ENCODE measurements around the gene SYCN. TPM values are rescaled to one million over a fixed set of nuclear protein-coding genes. Genes with fewer than 3 reads are reported as not detected.

SYCN gene
- total RNA-seq, 3 donors from 2014 or later (not counting 1 experiment from before 2014, with no cell fraction given): not detected

DNA sequence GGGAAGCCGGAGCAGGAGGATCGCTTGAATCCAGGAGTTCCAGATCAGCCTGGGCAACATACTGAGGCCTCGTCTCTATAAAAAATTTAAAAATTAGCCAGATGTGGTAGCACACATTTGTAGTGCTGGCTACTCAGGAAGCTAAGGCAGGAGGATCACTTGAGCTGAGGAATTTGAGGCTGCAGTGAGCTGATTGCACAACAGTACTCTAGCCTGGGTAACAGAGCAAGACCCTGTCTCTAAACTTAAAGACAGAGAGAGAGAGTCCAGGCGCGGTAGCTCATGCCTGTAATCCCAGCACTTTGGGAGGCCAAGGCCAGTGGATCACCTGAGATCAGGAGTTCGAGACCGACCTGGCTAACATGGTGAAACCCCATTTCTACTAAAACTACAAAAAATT is 36.4 kb upstream of the SYCN start:
- H3K27ac ChIP-seq (ENCODE audit: low read length): no peak overlapping the region
- H3K27me3 Mint-ChIP-seq (ENCODE audit: low read depth in 2 of 2): no peaks in the 10 kb centered on the region
- DNase-seq (no peak), ATAC-seq (no peak)
- H3K9me3 ChIP-seq (ENCODE audit: control insufficient read depth, insufficient read depth, low read length): no peaks in the 10 kb centered on the region
- intact Hi-C loops (cut with micrococcal nuclease): no loop called here
- H3K27ac Mint-ChIP-seq: no peak overlapping the region
- peaks cover 19 to 30% of the 10 kb centered on the region in 2 donors for H3K4me1 Mint-ChIP-seq
- no peak overlapping the region for H3K4me3 Mint-ChIP-seq
- no peaks in the 10 kb centered on the region for H3K36me3 Mint-ChIP-seq
- H3K27me3 ChIP-seq (ENCODE audit: control insufficient read depth, insufficient read depth, low read length): no peaks in the 10 kb centered on the region
- WGBS (ENCODE audit: insufficient coverage): 92% methylated on average over 7 of the region's 7 CpGs
- H3K9me3 Mint-ChIP-seq: no peaks in the 10 kb centered on the region
- TF ChIP-seq, protein P1, sequence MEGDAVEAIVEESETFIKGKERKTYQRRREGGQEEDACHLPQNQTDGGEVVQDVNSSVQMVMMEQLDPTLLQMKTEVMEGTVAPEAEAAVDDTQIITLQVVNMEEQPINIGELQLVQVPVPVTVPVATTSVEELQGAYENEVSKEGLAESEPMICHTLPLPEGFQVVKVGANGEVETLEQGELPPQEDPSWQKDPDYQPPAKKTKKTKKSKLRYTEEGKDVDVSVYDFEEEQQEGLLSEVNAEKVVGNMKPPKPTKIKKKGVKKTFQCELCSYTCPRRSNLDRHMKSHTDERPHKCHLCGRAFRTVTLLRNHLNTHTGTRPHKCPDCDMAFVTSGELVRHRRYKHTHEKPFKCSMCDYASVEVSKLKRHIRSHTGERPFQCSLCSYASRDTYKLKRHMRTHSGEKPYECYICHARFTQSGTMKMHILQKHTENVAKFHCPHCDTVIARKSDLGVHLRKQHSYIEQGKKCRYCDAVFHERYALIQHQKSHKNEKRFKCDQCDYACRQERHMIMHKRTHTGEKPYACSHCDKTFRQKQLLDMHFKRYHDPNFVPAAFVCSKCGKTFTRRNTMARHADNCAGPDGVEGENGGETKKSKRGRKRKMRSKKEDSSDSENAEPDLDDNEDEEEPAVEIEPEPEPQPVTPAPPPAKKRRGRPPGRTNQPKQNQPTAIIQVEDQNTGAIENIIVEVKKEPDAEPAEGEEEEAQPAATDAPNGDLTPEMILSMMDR (IDR thresholded peaks at IDR 0.05): no peak
- no peaks in the 10 kb centered on the region for H3K36me3 ChIP-seq (ENCODE audit: control insufficient read depth, insufficient read depth, low read length)
- H3K4me3 ChIP-seq (ENCODE audit: low read length): no peak overlapping the region
- H3K4me1 ChIP-seq (ENCODE audit: control insufficient read depth, insufficient read depth, low read length): peaks cover 28% of the 10 kb centered on the region

DNA sequence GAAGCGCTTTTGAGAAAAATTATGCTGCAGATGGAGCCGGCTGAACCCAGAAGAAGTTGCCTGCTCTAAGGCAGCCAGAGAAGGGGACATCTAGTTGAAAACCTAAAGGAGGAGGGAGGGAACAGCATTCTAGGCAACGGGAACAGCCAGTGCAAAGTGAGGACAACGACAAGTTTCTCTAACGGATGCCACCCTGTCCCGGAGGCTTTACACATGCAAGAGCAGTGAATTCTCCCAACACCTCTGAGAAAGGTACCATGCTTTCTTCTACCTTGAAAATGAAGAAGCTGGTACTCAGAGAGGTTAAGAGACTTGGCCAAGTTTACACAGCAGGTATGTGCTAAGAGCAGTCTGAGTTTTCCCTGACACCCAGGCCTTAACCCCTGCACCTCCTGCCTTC is 34.9 kb upstream of the SYCN start:
- intact Hi-C loops (cut with micrococcal nuclease): no loop called here
- no peak for ATAC-seq
- no peak for DNase-seq
- Mint-ChIP-seq H3K9me3 (no peaks in the 10 kb centered on the region), H3K36me3 (no peaks in the 10 kb centered on the region), H3K27ac (peak overlapping the region in 1 of 2 donors; percentile 78), H3K4me1 (peaks cover 19 to 30% of the 10 kb centered on the region in 2 donors), H3K27me3 (ENCODE audit: low read depth in 2 of 2) (no peaks in the 10 kb centered on the region), H3K4me3 (no peak overlapping the region)
- Histone ChIP-seq H3K27ac (ENCODE audit: low read length) (no peak overlapping the region), H3K27me3 (ENCODE audit: control insufficient read depth, insufficient read depth, low read length) (no peaks in the 10 kb centered on the region), H3K9me3 (ENCODE audit: control insufficient read depth, insufficient read depth, low read length) (no peaks in the 10 kb centered on the region), H3K4me1 (ENCODE audit: control insufficient read depth, insufficient read depth, low read length) (peaks cover 28% of the 10 kb centered on the region), H3K36me3 (ENCODE audit: control insufficient read depth, insufficient read depth, low read length) (no peaks in the 10 kb centered on the region), H3K4me3 (ENCODE audit: low read length) (no peak overlapping the region)
- WGBS (ENCODE audit: insufficient coverage): 96% methylated on average over 6 of the region's 6 CpGs
- TF ChIP-seq, protein P1 (IDR thresholded peaks at IDR 0.05): no peak

- 86% methylated on average over 5 of the region's 6 CpGs for WGBS (ENCODE audit: insufficient coverage)
- H3K4me1 Mint-ChIP-seq: peaks cover 19 to 30% of the 10 kb centered on the region in 2 donors
These were observed 34.1 kb upstream of the SYCN start for GRCh38 chr19:39238209-39238608.

More at GRCh38 chr19:39238209-39238608, 34.1 kb upstream of the SYCN start:
- DNase-seq (no peak), ATAC-seq (no peak)
- Histone ChIP-seq H3K4me3 (ENCODE audit: low read length) (no peak overlapping the region), H3K9me3 (ENCODE audit: control insufficient read depth, insufficient read depth, low read length) (no peaks in the 10 kb centered on the region), H3K4me1 (ENCODE audit: control insufficient read depth, insufficient read depth, low read length) (peaks cover 28% of the 10 kb centered on the region), H3K36me3 (ENCODE audit: control insufficient read depth, insufficient read depth, low read length) (no peaks in the 10 kb centered on the region), H3K27ac (ENCODE audit: low read length) (no peak overlapping the region), H3K27me3 (ENCODE audit: control insufficient read depth, insufficient read depth, low read length) (no peaks in the 10 kb centered on the region)
- H3K27me3 Mint-ChIP-seq (ENCODE audit: low read depth in 2 of 2): no peaks in the 10 kb centered on the region
- peak overlapping the region; percentile 45 for H3K4me3 Mint-ChIP-seq
- intact Hi-C loops (cut with micrococcal nuclease): no loop called here
- H3K9me3 Mint-ChIP-seq: no peaks in the 10 kb centered on the region
- no peaks in the 10 kb centered on the region for H3K36me3 Mint-ChIP-seq
- TF ChIP-seq, protein P1 (IDR thresholded peaks at IDR 0.05): no peak
- peak overlapping the region in 1 of 2 donors; percentile 78 for H3K27ac Mint-ChIP-seq

Measured in natural killer cell (primary cell).